GM12878 (cell line): ENCODE measurements around the gene DALRD3. TPM values are rescaled to one million over a fixed set of nuclear protein-coding genes. Genes with fewer than 3 reads are reported as not detected.
A peak's percentile ranks its signal among the peaks of the same experiment; 100 is the strongest.

Source experiments
- ATF7 ChIP-seq: fragments of 450-650 bp; IDR thresholded peaks from 2 replicates; pipeline ENCODE4 v1.6.1; 2016; ENCODE audit warnings: low read depth, mild to moderate bottlenecking
- CHD4 ChIP-seq: fragments of 200-600 bp; sonication (generic); IDR thresholded peaks from 2 replicates; pipeline ENCODE4 v1.6.1; 2016; ENCODE audit warnings: mild to moderate bottlenecking
- EP300 ChIP-seq, 2 experiments: fragments of 150-350 bp in 1 of 2; IDR thresholded peaks; 2 replicates each; pipeline ENCODE4 v1.6.1; 2011 to 2012; ENCODE audit warnings: low read depth in 2 of 2, low read length in 2 of 2, borderline replicate concordance in 1 of 2, improper control_type of control experiment in 1 of 2, inconsistent platforms in 1 of 2; ENCODE audit not compliant: control insufficient read depth in 1 of 2
- ETV6 ChIP-seq, 2 experiments: fragments of 450-650 bp in 1 of 2; IDR thresholded peaks in 1 of 2; conservative IDR thresholded peaks in 1 of 2; 2 replicates each; pipeline ENCODE4 v1.6.1; 2014; ENCODE audit warnings: antibody characterized with exemption in 1 of 2, borderline replicate concordance in 1 of 2, low read depth in 1 of 2, mild to moderate bottlenecking in 1 of 2, moderate library complexity in 1 of 2
- HCFC1 ChIP-seq: fragments of 150-350 bp; IDR thresholded peaks from 2 replicates; pipeline ENCODE4 v1.6.1; 2014; ENCODE audit warnings: low read length
- HDAC2 ChIP-seq: fragments of 200-600 bp; sonication (generic); IDR thresholded peaks from 2 replicates; pipeline ENCODE4 v1.6.1; 2017
- IRF4 ChIP-seq: IDR thresholded peaks from 2 replicates; pipeline ENCODE4 v1.6.1; 2011; ENCODE audit warnings: low read depth, low read length
- NFYA ChIP-seq: IDR thresholded peaks from 2 replicates; pipeline ENCODE4 v1.6.1; 2011; ENCODE audit warnings: low read depth, mild to moderate bottlenecking, low read length, improper control_type of control experiment, borderline replicate concordance
- NR2F1 ChIP-seq: fragments of 450-650 bp; conservative IDR thresholded peaks from 2 replicates; pipeline ENCODE4 v1.6.1; 2017; ENCODE audit warnings: mild to moderate bottlenecking
- SP1 ChIP-seq: IDR thresholded peaks from one replicate; pipeline ENCODE4 v1.6.1; 2011; ENCODE audit warnings: low read depth, low read length
- TAF1 ChIP-seq: IDR thresholded peaks from 2 replicates; pipeline ENCODE4 v1.6.1; 2011; ENCODE audit warnings: mild to moderate bottlenecking, low read depth, low read length, borderline replicate concordance
- polyA plus RNA-seq, 11 experiments: library from polyadenylated mRNA; depleted of rRNA in 4 of 11; unstranded in 6 of 11; stranded (reverse) in 5 of 11; fragments of >200 nt; fragmentation: Nextera tagmentation in 4 of 11; fragmentation: Illumina TruSeq in 1 of 11; extraction: Ambion mirVana in 4 of 11; extraction: Trizol in 1 of 11; gene quantifications; 1 replicate in 1 of 11; 2 replicates in 10 of 11; pipeline versions ENCODE4 v1.2.1 to v1.2.3, GENCODE V29; 2011 to 2016; ENCODE audit warnings: inconsistent platforms in 2 of 11, missing spikeins in 2 of 11, low read depth in 1 of 11
- total RNA-seq, 4 experiments: library from RNA; depleted of rRNA in 3 of 4; stranded (reverse); fragments of >200 nt in 3 of 4; fragmentation: Illumina TruSeq in 1 of 4; extraction: Trizol in 1 of 4; gene quantifications; 2 replicates each; pipeline versions ENCODE4 v1.2.1 to v1.2.3, GENCODE V29; 2013 to 2021
- TF ChIP-seq, protein P1 (sequence below): fragments of 450-650 bp; IDR thresholded peaks from 2 replicates; pipeline ENCODE4 v1.6.1; 2017; ENCODE audit warnings: low read depth, mild to moderate bottlenecking, moderate library complexity
- TF ChIP-seq, protein P2 (sequence below): IDR thresholded peaks from 2 replicates; pipeline ENCODE4 v1.6.1; 2012; ENCODE audit warnings: mild to moderate bottlenecking, low read depth, low read length
- TF ChIP-seq, protein P3 (sequence below): IDR thresholded peaks from 2 replicates; pipeline ENCODE4 v1.6.1; 2012; ENCODE audit warnings: low read depth, low read length, improper control_type of control experiment
- TF ChIP-seq, protein P4 (sequence below): fragments of 150-350 bp; IDR thresholded peaks from 2 replicates; pipeline ENCODE4 v1.6.1; 2014; ENCODE audit warnings: mild to moderate bottlenecking, low read depth, low read length
- TF ChIP-seq, protein P5 (sequence below): fragments of 450-650 bp; IDR thresholded peaks from 2 replicates; pipeline ENCODE4 v1.6.1; 2016; ENCODE audit warnings: mild to moderate bottlenecking

The DALRD3 gene
- total and polyA plus RNA-seq, 10 of the 15 experiments (the other 5 are each of a cell fraction or from before 2014, with no cell fraction given) = 10.1 to 28.2 (median 21.6) TPM

DNA sequence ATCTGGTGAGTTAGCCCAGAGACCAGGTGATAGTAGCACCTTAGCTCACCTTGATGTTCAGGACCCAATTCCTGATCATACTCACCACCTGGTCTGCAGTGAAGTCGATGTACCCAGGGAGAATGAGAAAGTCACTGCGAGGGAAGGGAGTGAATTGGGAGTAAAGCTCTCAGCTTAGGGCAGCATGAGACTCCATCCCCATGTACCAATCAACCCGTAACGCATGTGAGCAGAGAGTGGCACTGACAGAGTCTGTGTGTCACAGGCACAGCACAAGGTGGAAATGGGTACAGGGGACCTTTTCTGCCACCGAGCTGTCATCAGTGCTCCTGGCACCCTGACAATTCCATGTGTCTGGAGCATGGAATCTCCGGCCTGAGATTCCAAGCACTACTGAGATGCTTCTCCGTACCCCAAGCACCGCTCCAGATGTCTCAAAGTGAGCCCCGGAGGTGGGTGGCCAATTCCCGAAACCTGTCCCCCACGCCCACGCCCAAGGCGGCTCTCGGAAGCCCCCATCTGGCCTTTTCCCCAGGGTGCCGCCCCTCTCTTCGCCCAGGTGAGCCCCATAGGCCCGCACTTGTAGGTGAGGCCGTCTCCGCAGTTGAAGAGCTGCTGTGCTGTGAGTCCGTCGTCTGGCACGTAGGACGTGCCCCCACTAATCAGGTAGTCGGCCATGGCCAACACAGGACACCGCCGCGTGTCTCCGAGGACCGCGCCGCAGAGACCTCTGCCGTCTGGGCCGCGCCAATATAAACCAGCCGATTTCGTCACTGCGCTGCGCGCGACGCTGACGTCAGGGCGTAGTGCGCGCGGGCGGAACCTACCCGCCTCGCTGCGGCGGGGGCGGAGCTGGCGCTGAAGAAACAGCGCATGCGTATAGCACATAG, 10.5 kb upstream of the DALRD3 start, which contains the start of gene IMPDH2 (continued):
- TF ChIP-seq ETV6 (conservative IDR thresholded peaks at IDR 0.05 in 1 of 2, IDR thresholded peaks at IDR 0.05 in 1 of 2; ENCODE audit: borderline replicate concordance in 1 of 2, low read depth in 1 of 2) = no peak
- TF ChIP-seq, protein P1, sequence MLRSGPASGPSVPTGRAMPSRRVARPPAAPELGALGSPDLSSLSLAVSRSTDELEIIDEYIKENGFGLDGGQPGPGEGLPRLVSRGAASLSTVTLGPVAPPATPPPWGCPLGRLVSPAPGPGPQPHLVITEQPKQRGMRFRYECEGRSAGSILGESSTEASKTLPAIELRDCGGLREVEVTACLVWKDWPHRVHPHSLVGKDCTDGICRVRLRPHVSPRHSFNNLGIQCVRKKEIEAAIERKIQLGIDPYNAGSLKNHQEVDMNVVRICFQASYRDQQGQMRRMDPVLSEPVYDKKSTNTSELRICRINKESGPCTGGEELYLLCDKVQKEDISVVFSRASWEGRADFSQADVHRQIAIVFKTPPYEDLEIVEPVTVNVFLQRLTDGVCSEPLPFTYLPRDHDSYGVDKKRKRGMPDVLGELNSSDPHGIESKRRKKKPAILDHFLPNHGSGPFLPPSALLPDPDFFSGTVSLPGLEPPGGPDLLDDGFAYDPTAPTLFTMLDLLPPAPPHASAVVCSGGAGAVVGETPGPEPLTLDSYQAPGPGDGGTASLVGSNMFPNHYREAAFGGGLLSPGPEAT = peak; percentile 32; the same call in 1 of the 2 replicates
- TF ChIP-seq, protein P2, sequence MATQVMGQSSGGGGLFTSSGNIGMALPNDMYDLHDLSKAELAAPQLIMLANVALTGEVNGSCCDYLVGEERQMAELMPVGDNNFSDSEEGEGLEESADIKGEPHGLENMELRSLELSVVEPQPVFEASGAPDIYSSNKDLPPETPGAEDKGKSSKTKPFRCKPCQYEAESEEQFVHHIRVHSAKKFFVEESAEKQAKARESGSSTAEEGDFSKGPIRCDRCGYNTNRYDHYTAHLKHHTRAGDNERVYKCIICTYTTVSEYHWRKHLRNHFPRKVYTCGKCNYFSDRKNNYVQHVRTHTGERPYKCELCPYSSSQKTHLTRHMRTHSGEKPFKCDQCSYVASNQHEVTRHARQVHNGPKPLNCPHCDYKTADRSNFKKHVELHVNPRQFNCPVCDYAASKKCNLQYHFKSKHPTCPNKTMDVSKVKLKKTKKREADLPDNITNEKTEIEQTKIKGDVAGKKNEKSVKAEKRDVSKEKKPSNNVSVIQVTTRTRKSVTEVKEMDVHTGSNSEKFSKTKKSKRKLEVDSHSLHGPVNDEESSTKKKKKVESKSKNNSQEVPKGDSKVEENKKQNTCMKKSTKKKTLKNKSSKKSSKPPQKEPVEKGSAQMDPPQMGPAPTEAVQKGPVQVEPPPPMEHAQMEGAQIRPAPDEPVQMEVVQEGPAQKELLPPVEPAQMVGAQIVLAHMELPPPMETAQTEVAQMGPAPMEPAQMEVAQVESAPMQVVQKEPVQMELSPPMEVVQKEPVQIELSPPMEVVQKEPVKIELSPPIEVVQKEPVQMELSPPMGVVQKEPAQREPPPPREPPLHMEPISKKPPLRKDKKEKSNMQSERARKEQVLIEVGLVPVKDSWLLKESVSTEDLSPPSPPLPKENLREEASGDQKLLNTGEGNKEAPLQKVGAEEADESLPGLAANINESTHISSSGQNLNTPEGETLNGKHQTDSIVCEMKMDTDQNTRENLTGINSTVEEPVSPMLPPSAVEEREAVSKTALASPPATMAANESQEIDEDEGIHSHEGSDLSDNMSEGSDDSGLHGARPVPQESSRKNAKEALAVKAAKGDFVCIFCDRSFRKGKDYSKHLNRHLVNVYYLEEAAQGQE = no peak
- TF ChIP-seq, protein P3, sequence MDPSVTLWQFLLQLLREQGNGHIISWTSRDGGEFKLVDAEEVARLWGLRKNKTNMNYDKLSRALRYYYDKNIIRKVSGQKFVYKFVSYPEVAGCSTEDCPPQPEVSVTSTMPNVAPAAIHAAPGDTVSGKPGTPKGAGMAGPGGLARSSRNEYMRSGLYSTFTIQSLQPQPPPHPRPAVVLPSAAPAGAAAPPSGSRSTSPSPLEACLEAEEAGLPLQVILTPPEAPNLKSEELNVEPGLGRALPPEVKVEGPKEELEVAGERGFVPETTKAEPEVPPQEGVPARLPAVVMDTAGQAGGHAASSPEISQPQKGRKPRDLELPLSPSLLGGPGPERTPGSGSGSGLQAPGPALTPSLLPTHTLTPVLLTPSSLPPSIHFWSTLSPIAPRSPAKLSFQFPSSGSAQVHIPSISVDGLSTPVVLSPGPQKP = 0 out of 2 replicates have a peak, but pooled peaks have one; percentile 37
- TF ChIP-seq CHD4 = no peak
- TF ChIP-seq NR2F1 = peak; percentile 43
- TF ChIP-seq EP300 (IDR thresholded peaks at IDR 0.05; ENCODE audit: borderline replicate concordance in 1 of 2, control insufficient read depth in 1 of 2, low read depth in 2 of 2, low read length in 2 of 2) = no peak
- TF ChIP-seq, protein P4, sequence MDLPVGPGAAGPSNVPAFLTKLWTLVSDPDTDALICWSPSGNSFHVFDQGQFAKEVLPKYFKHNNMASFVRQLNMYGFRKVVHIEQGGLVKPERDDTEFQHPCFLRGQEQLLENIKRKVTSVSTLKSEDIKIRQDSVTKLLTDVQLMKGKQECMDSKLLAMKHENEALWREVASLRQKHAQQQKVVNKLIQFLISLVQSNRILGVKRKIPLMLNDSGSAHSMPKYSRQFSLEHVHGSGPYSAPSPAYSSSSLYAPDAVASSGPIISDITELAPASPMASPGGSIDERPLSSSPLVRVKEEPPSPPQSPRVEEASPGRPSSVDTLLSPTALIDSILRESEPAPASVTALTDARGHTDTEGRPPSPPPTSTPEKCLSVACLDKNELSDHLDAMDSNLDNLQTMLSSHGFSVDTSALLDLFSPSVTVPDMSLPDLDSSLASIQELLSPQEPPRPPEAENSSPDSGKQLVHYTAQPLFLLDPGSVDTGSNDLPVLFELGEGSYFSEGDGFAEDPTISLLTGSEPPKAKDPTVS = no peak
- TF ChIP-seq SP1 = peak; percentile 32
- peak; percentile 51; the same call in 1 of the 2 replicates for TF ChIP-seq HCFC1
- peak; percentile 89 for TF ChIP-seq ATF7
- TF ChIP-seq HDAC2 = no peak
- TF ChIP-seq NFYA = no peak
- TF ChIP-seq IRF4 = no peak
- TF ChIP-seq, protein P5, sequence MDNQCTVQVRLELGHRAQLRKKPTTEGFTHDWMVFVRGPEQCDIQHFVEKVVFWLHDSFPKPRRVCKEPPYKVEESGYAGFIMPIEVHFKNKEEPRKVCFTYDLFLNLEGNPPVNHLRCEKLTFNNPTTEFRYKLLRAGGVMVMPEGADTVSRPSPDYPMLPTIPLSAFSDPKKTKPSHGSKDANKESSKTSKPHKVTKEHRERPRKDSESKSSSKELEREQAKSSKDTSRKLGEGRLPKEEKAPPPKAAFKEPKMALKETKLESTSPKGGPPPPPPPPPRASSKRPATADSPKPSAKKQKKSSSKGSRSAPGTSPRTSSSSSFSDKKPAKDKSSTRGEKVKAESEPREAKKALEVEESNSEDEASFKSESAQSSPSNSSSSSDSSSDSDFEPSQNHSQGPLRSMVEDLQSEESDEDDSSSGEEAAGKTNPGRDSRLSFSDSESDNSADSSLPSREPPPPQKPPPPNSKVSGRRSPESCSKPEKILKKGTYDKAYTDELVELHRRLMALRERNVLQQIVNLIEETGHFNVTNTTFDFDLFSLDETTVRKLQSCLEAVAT = 0 out of 2 replicates have a peak, but pooled peaks have one; percentile 40
- peak; percentile 86; the same call in 1 of the 2 replicates for TF ChIP-seq TAF1
